Measurements from ENCODE around the gene CACNA1D. TPM values are rescaled to one million over a fixed set of nuclear protein-coding genes. Genes with fewer than 3 reads are reported as not detected.

Gene CACNA1D
- total and polyA plus RNA-seq, 2 donors from 2014 or later: 3.7 to 35.7 TPM

DNA sequence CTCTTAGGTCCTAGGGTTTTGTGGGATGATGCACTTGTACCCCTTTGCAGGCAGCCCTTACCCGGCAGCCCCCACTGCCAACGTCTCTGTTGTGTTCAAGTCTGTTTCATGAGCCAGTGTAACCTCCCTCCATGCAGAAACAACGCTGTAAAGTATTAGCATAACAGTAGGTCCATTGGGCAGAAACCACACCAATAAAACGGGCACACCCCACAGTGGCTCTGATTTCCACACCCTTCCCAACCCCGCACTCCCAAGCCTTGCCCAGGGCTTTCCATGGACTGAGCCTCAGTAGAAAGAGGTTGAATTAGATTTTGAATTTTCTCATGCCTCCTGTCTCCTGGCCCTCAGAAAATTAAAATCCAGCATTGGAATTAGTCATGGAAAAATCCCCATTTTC lies 124.5 kb downstream of the CACNA1D start:
- DNase-seq: no peak
- H3K9ac ChIP-seq (ENCODE audit: low read length in 3 of 3): no peak overlapping the region
- H3K27me3 ChIP-seq (ENCODE audit: control insufficient read depth, insufficient read depth, low read length): no peaks in the 10 kb centered on the region
- H3K36me3 ChIP-seq (ENCODE audit: control insufficient read depth in 2 of 3, insufficient read depth in 3 of 3, low read length in 3 of 3): no peaks in the 10 kb centered on the region
- TF ChIP-seq, protein P1, sequence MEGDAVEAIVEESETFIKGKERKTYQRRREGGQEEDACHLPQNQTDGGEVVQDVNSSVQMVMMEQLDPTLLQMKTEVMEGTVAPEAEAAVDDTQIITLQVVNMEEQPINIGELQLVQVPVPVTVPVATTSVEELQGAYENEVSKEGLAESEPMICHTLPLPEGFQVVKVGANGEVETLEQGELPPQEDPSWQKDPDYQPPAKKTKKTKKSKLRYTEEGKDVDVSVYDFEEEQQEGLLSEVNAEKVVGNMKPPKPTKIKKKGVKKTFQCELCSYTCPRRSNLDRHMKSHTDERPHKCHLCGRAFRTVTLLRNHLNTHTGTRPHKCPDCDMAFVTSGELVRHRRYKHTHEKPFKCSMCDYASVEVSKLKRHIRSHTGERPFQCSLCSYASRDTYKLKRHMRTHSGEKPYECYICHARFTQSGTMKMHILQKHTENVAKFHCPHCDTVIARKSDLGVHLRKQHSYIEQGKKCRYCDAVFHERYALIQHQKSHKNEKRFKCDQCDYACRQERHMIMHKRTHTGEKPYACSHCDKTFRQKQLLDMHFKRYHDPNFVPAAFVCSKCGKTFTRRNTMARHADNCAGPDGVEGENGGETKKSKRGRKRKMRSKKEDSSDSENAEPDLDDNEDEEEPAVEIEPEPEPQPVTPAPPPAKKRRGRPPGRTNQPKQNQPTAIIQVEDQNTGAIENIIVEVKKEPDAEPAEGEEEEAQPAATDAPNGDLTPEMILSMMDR (IDR thresholded peaks at IDR 0.05; ENCODE audit: borderline replicate concordance, extremely low read depth, insufficient read depth): no peak
- H3K9me3 ChIP-seq (ENCODE audit: control insufficient read depth in 2 of 3, insufficient read depth in 1 of 3, low read length in 3 of 3): no peaks in the 10 kb centered on the region
- H3K27ac ChIP-seq (ENCODE audit: low read depth in 2 of 2, low read length in 2 of 2): no peak overlapping the region
- no peak for FAIRE-seq
- intact Hi-C loops (cut with DNase I): no loop called here
- peaks cover 0 to 10% (median 6%) of the 10 kb centered on the region in 3 donors for H3K4me1 ChIP-seq (ENCODE audit: control insufficient read depth in 2 of 3, insufficient read depth in 2 of 3, low read depth in 1 of 3, low read length in 3 of 3)
- H3K4me3 ChIP-seq (ENCODE audit: low read length in 3 of 3): no peak overlapping the region

DNA sequence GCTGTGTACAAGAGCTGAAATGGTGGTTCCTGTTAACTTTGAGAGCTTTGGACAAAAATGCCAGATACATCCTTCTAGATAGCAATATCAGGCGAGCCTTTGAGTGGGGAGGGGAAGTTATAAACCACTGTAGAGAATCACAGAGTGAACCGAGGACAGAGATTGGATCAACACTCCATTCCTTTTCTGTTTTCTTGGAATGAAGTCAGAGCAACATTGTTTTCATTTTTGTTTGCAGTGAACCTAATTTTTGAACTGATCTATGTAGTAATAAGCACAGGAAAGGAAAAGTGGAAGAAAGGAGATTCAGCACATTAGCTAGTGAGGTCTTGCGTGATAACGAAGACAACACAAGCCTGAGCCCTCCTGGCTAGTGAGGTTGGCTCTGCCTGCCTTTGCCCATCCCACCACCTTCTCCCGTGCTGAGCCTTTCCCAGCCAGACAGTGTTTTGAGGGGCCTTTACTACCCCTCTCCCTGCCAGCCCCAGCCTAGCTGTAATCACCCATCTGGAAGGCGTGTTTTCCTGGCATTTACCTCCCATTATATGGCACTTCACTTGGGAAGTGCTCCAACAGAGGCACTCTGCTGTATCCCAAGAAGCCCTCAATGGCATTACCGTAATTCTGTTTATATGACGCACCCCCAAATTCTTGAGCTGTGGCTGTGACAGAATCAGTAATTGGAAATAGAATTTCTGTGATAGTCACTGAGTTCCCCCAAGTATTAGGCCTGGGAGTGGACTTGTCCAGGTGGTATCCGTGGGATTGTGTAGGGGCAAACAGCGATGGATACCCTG lies 129.8 kb downstream of the CACNA1D start:
- no peak overlapping the region for H3K4me3 ChIP-seq (ENCODE audit: low read length in 3 of 3)
- H3K9me3 ChIP-seq (ENCODE audit: control insufficient read depth in 2 of 3, insufficient read depth in 1 of 3, low read length in 3 of 3): no peaks in the 10 kb centered on the region
- no peak overlapping the region for H3K9ac ChIP-seq (ENCODE audit: low read length in 3 of 3)
- no peaks in the 10 kb centered on the region for H3K4me1 ChIP-seq (ENCODE audit: control insufficient read depth in 2 of 3, insufficient read depth in 2 of 3, low read depth in 1 of 3, low read length in 3 of 3)
- H3K36me3 ChIP-seq (ENCODE audit: control insufficient read depth in 2 of 3, insufficient read depth in 3 of 3, low read length in 3 of 3): no peaks in the 10 kb centered on the region
- intact Hi-C loops (cut with DNase I): no loop called here
- TF ChIP-seq, protein P1 (IDR thresholded peaks at IDR 0.05; ENCODE audit: borderline replicate concordance, extremely low read depth, insufficient read depth): no peak
- no peaks in the 10 kb centered on the region for H3K27me3 ChIP-seq (ENCODE audit: control insufficient read depth, insufficient read depth, low read length)
- H3K27ac ChIP-seq (ENCODE audit: low read depth in 2 of 2, low read length in 2 of 2): no peak overlapping the region
- DNase-seq (no peak), FAIRE-seq (no peak)

DNA sequence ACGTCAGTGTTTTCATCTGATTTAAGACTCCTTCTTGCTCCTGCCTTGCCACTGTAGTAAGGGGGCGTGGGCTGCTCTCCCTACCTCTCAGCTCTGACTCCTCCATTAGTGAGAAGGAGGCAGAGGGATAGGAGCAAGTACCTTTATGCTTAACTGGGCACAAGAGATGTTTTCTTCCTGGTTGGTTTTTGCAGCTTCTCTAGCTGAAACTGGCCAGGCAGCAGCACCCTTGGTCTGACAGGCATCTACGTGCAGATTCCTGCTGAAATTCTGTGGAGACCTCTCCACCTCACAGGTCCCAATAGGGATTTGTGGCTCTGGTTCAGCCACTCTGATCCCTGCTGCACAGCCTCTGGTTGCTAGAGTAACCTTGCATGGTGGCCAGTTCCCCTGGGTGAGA lies 132.5 kb downstream of the CACNA1D start:
- DNase-seq (no peak), FAIRE-seq (no peak)
- Histone ChIP-seq H3K36me3 (ENCODE audit: control insufficient read depth in 2 of 3, insufficient read depth in 3 of 3, low read length in 3 of 3) (no peaks in the 10 kb centered on the region), H3K9ac (ENCODE audit: low read length in 3 of 3) (no peak overlapping the region), H3K4me3 (ENCODE audit: low read length in 3 of 3) (no peak overlapping the region), H3K27ac (ENCODE audit: low read depth in 2 of 2, low read length in 2 of 2) (no peak overlapping the region), H3K9me3 (ENCODE audit: control insufficient read depth in 2 of 3, insufficient read depth in 1 of 3, low read length in 3 of 3) (peaks cover 0 to 3% (median 0%) of the 10 kb centered on the region in 3 donors), H3K4me1 (ENCODE audit: control insufficient read depth in 2 of 3, insufficient read depth in 2 of 3, low read depth in 1 of 3, low read length in 3 of 3) (no peaks in the 10 kb centered on the region), H3K27me3 (ENCODE audit: control insufficient read depth, insufficient read depth, low read length) (no peaks in the 10 kb centered on the region)
- intact Hi-C loops (cut with DNase I): no loop called here
- TF ChIP-seq, protein P1 (IDR thresholded peaks at IDR 0.05; ENCODE audit: borderline replicate concordance, extremely low read depth, insufficient read depth): no peak

Data from kidney (tissue), 14 donors.